CD4-positive, alpha-beta T cell treated with Interleukin-4 for 1 hour (primary cell): ENCODE measurements around the gene PDZD2.

Experiments
- DNase-seq, 2 donors: peaks; one replicate each; pipeline ENCODE4 v3.0.0-alpha.2; 2020 to 2022

The PDZD2 gene

DNA sequence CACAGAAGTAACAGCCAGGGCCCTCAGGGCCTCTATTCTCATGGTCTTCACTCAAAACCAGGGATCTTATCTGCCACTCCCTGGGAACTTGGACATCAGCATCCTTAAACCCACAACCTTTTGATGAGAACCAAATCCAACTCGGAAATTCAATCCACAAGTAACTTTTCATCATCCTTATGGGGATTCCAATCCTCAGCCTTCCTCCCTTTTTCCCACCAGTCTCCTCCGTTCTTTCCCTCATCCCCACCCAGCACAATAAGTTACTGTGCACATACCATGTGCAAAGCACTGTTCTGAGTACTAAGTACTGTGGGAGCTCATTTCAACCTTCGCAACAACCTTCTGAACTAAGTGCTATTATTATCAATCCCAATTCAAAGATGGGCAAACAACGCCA is 518.1 kb downstream of the PDZD2 start:
- DNase-seq, result no peak

- no peak for DNase-seq
Measured at GRCh38 chr5:32158679-32158975, 519.7 kb downstream of the PDZD2 start.

DNA sequence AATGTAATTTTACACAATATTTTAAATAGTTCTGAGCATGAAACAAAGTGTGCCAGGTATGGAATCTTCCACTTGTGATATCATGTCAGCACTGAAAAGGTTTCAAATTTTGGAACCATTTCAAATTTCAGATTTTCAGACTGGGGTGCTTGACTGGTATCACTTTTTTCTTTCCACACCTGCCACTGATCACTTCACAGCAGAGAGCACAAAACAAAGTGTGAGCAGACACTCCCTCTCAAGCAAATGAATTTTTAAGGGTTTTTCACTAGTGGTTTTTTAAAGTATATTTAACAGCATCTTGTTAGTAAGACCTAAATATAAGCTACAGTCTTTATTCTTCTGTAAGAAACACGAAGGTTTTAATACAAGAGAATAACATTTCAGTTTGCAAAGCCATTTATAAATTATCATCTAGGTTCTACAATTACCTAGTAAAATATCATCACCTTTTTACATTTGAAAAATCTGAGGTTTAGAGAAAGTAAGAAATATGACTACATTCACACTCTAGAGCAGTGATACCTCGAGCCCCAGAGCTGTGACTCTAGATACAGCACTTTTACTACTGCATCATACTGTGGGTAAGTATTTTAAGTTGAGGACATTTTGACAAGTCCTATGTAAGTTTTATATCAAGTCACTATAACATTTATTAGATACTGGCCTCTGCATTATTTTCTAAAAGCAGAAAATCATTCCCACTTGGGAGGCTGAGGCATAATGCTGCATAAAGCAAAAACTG is 520.6 kb downstream of the PDZD2 start:
- no peak for DNase-seq

DNA sequence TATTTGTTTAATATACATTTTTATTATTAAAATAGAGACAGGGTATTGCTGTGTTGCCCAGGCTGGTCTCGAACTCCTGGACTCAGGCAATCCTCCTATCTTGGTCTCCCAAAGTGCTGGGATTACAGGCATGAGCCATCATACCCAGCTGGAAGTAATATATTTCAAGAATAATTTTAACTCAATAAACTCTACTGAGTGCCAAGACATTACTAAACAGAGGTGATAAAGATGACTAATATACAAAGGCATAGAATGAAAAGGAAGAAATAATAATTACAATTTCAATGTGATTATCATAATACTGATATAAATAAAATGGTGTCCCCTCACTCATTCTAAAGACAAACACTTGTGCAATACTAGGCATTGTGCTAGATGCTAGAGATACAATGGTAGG is 521.3 kb downstream of the PDZD2 start:
- DNase-seq, result no peak
